ENCODE results near the gene SERPINB6.
A peak's percentile ranks its signal among the peaks of the same experiment; 100 is the strongest.
"Not testable (repeated sequence)": the region's sequence is repeated elsewhere in the genome, so short reads cannot be mapped to it uniquely, and the experiment has no call there.

The SERPINB6 gene

GRCh38 chr6:2901645-2902502 lies 69.5 kb downstream of the SERPINB6 start:
- H3K9ac ChIP-seq (ENCODE audit: low read length), result peak overlapping the region; percentile 74
- H3K36me3 ChIP-seq (ENCODE audit: control insufficient read depth, insufficient read depth, low read length); H3K27ac ChIP-seq (ENCODE audit: low read depth, low read length); H3K27me3 ChIP-seq (ENCODE audit: control insufficient read depth, insufficient read depth, low read length); H3K4me1 ChIP-seq (ENCODE audit: control insufficient read depth, insufficient read depth, low read length): not testable (repeated sequence)
- peak overlapping the region; percentile 89 for H3K4me3 ChIP-seq (ENCODE audit: low read length)

DNA sequence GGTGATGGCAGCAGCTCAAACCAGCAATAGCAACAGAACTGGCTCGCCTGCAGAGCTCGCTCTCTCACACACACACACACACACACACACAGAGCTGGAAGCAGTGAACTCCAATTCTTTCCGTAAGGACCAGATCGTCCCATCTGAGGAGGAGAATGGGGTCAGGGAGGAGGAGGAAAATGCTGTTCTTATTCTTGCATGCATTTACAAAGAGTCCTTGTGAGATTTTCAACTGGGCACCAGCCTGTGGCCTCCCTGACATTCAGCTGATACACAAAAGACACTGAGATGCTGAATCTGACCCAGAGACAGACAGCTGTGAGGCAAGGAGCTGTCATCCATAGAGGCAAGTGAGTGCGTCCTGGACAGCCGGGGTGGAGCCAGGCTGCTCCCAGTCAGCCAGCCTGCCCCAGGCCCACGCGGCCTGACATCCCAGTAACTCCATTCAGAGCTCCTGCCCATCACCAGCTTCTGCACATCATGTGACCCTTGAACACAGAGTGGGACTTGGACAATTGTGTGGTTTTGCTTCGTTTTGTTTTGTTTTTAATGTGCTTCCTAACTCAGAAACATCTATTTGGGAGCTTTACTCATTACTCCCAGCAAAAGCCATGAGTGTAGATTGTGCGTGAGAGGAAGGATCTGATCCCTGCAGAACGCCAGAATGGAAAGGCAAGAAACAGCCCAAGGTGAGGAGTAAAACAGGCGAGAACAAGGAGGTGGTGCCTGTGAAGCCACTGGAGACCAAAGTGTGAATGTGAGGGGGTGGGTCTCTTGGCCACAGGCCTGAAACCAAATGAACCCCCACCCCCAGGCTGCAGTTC lies 70.3 kb downstream of the SERPINB6 start:
- Histone ChIP-seq H3K27ac (ENCODE audit: low read depth, low read length) (no peak overlapping the region), H3K4me3 (ENCODE audit: low read length) (peak overlapping the region; percentile 0), H3K9ac (ENCODE audit: low read length) (no peak overlapping the region), H3K4me1 (ENCODE audit: control insufficient read depth, insufficient read depth, low read length) (no peaks in the 10 kb centered on the region), H3K27me3 (ENCODE audit: control insufficient read depth, insufficient read depth, low read length) (no peaks in the 10 kb centered on the region), H3K36me3 (ENCODE audit: control insufficient read depth, insufficient read depth, low read length) (no peaks in the 10 kb centered on the region)

- H3K27ac ChIP-seq (ENCODE audit: low read depth, low read length), result no peak overlapping the region
- H3K4me3 ChIP-seq (ENCODE audit: low read length), result no peak overlapping the region
- H3K9ac ChIP-seq (ENCODE audit: low read length), result no peak overlapping the region
Measured at GRCh38 chr6:2900221-2900807, 71.1 kb downstream of the SERPINB6 start.

GRCh38 chr6:2899596-2899995 lies 71.8 kb downstream of the SERPINB6 start:
- Histone ChIP-seq H3K9ac (ENCODE audit: low read length) (no peak overlapping the region), H3K4me1 (ENCODE audit: control insufficient read depth, insufficient read depth, low read length) (no peaks in the 10 kb centered on the region), H3K27ac (ENCODE audit: low read depth, low read length) (no peak overlapping the region), H3K27me3 (ENCODE audit: control insufficient read depth, insufficient read depth, low read length) (no peaks in the 10 kb centered on the region), H3K4me3 (ENCODE audit: low read length) (no peak overlapping the region), H3K36me3 (ENCODE audit: control insufficient read depth, insufficient read depth, low read length) (no peaks in the 10 kb centered on the region)

More at GRCh38 chr6:2900221-2900807, 71.1 kb downstream of the SERPINB6 start:
- no peaks in the 10 kb centered on the region for H3K27me3 ChIP-seq (ENCODE audit: control insufficient read depth, insufficient read depth, low read length)
- no peaks in the 10 kb centered on the region for H3K4me1 ChIP-seq (ENCODE audit: control insufficient read depth, insufficient read depth, low read length)
- H3K36me3 ChIP-seq (ENCODE audit: control insufficient read depth, insufficient read depth, low read length), result no peaks in the 10 kb centered on the region
